Caco-2 (cell line): ENCODE data around the gene ZFAND2B. TPM values are rescaled to one million over a fixed set of nuclear protein-coding genes. Genes with fewer than 3 reads are reported as not detected.

ENCODE experiments used
- BruUV-seq: library from RNA; stranded (reverse); fragments of 400-500 nt; replicated peaks from 2 replicates; lab custom pipeline; 2021; lab: Mats Ljungman, UMichigan
- CTCF ChIA-PET: fragments of 300-600 bp; sonication (Branson Sonifier 250); formaldehyde crosslinking; loops from one replicate; lab custom pipeline; 2022; ENCODE audit warnings: antibody characterized with exemption; lab: Charles Lee
- POLR2A ChIA-PET: fragments of 300-600 bp; sonication (Branson Sonifier 250); formaldehyde crosslinking; loops from one replicate; lab custom pipeline; 2022; ENCODE audit warnings: antibody characterized with exemption; lab: Charles Lee
- DNase-seq, 2 experiments: peaks; one replicate each; pipeline versions ENCODE4 v3.0.0 to v3.0.0-alpha.2; 2020 to 2022
- H3K27me3 ChIP-seq: replicated peaks from 2 replicates; pipeline ENCODE4 v1.6.0; 2011; ENCODE audit warnings: low read length; ENCODE audit not compliant: control insufficient read depth, insufficient read depth
- H3K36me3 ChIP-seq: 2 replicates; pipeline ENCODE4 v1.5.1; 2011; ENCODE audit warnings: low read length; ENCODE audit not compliant: control insufficient read depth, insufficient read depth
- H3K4me1 ChIP-seq: fragments of 250-450 bp; sonication (Bioruptor Pico); 2 replicates; pipeline ENCODE4 v1.5.1; 2020; ENCODE audit warnings: mild to moderate bottlenecking
- H3K4me3 ChIP-seq: 2 replicates; pipeline ENCODE4 v1.5.1; 2011; ENCODE audit warnings: low read depth, mild to moderate bottlenecking, control low read depth, low read length
- H3K9me3 ChIP-seq: fragments of 250-450 bp; sonication (Bioruptor Pico); 2 replicates; pipeline ENCODE4 v1.5.1; 2020; ENCODE audit warnings: mild to moderate bottlenecking, moderate library complexity
- H3K27ac Mint-ChIP-seq: one replicate; pipeline ENCODE4 v1.8.0; 2022; ENCODE audit warnings: mixed read lengths; ENCODE audit not compliant: unreplicated experiment
- H3K27me3 Mint-ChIP-seq: one replicate; pipeline ENCODE4 v1.8.0; 2022; ENCODE audit warnings: mixed read lengths; ENCODE audit not compliant: insufficient read depth, unreplicated experiment
- H3K36me3 Mint-ChIP-seq: one replicate; pipeline ENCODE4 v1.8.0; 2022; ENCODE audit warnings: mild to moderate bottlenecking, mixed read lengths; ENCODE audit not compliant: insufficient read depth, unreplicated experiment
- H3K4me1 Mint-ChIP-seq: one replicate; pipeline ENCODE4 v1.8.0; 2022; ENCODE audit warnings: low read depth, mixed read lengths; ENCODE audit not compliant: unreplicated experiment
- H3K4me3 Mint-ChIP-seq: one replicate; pipeline ENCODE4 v1.8.0; 2022; ENCODE audit warnings: mild to moderate bottlenecking, moderate library complexity, mixed read lengths; ENCODE audit not compliant: unreplicated experiment
- H3K9me3 Mint-ChIP-seq: one replicate; pipeline ENCODE4 v1.8.0; 2022; ENCODE audit warnings: mixed read lengths; ENCODE audit not compliant: unreplicated experiment
- intact Hi-C: fragments of 100-400 bp; cut with micrococcal nuclease; formaldehyde crosslinking; loops from one replicate; pipeline ENCODE4 v1.10.0; 2022; ENCODE audit not compliant: unreplicated experiment
- total RNA-seq: library from RNA; stranded (reverse); gene quantifications from 2 replicates; pipeline ENCODE4 v1.2.3, GENCODE V29; 2022
- TF ChIP-seq, protein P1 (sequence below), 2 experiments: fragments of 200-600 bp in 1 of 2; IDR thresholded peaks; 1 replicate in 1 of 2; 2 replicates in 1 of 2; pipeline versions ENCODE4 v1.5.1 to v1.8.0; 2011 to 2022; ENCODE audit warnings: antibody characterized with exemption in 1 of 2, control low read depth in 1 of 2, inconsistent platforms in 1 of 2, low read depth in 1 of 2, low read length in 1 of 2, mild to moderate bottlenecking in 1 of 2, moderate library complexity in 1 of 2; ENCODE audit not compliant: insufficient read depth in 1 of 2, severe bottlenecking in 1 of 2, unreplicated experiment in 1 of 2

Gene ZFAND2B
- total RNA-seq, 1 experiment from 2014 or later: 41.8 TPM

- H3K4me1 ChIP-seq: 0 out of 2 replicates have a peak, but pooled peaks cover 5% of the 10 kb centered on the region
- ChIA-PET CTCF (no interaction called here), POLR2A (no interaction called here)
- H3K9me3 ChIP-seq: no peaks in the 10 kb centered on the region
- peaks cover 3% of the 10 kb centered on the region; the same call in 1 of the 2 replicates for H3K36me3 ChIP-seq
- no peaks in the 10 kb centered on the region for H3K4me1 Mint-ChIP-seq
- BruUV-seq: no TSS peak
- TF ChIP-seq, protein P1, sequence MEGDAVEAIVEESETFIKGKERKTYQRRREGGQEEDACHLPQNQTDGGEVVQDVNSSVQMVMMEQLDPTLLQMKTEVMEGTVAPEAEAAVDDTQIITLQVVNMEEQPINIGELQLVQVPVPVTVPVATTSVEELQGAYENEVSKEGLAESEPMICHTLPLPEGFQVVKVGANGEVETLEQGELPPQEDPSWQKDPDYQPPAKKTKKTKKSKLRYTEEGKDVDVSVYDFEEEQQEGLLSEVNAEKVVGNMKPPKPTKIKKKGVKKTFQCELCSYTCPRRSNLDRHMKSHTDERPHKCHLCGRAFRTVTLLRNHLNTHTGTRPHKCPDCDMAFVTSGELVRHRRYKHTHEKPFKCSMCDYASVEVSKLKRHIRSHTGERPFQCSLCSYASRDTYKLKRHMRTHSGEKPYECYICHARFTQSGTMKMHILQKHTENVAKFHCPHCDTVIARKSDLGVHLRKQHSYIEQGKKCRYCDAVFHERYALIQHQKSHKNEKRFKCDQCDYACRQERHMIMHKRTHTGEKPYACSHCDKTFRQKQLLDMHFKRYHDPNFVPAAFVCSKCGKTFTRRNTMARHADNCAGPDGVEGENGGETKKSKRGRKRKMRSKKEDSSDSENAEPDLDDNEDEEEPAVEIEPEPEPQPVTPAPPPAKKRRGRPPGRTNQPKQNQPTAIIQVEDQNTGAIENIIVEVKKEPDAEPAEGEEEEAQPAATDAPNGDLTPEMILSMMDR (IDR thresholded peaks at IDR 0.05; ENCODE audit: insufficient read depth in 1 of 2, low read depth in 1 of 2, low read length in 1 of 2, severe bottlenecking in 1 of 2, unreplicated experiment in 1 of 2): no peak
- H3K4me3 ChIP-seq: no peak overlapping the region
- peaks cover 38% of the 10 kb centered on the region for H3K36me3 Mint-ChIP-seq
- intact Hi-C loops: no loop called here
- no peak overlapping the region for H3K4me3 Mint-ChIP-seq
- no peak for DNase-seq
- H3K9me3 Mint-ChIP-seq: no peaks in the 10 kb centered on the region
- no peaks in the 10 kb centered on the region for H3K27me3 Mint-ChIP-seq
- H3K27me3 ChIP-seq: no peaks in the 10 kb centered on the region
- no peak overlapping the region for H3K27ac Mint-ChIP-seq
These were observed 17.4 kb downstream of the ZFAND2B start for GRCh38 chr2:219223831-219224610.

GRCh38 chr2:219225350-219225749, 18.8 kb downstream of the ZFAND2B start:
- Mint-ChIP-seq H3K4me1 (no peaks in the 10 kb centered on the region), H3K27ac (no peak overlapping the region), H3K9me3 (no peaks in the 10 kb centered on the region), H3K4me3 (no peak overlapping the region), H3K27me3 (no peaks in the 10 kb centered on the region), H3K36me3 (peaks cover 46% of the 10 kb centered on the region)
- no peak for DNase-seq
- peaks cover 3% of the 10 kb centered on the region; the same call in 1 of the 2 replicates for H3K36me3 ChIP-seq
- TF ChIP-seq, protein P1 (IDR thresholded peaks at IDR 0.05; ENCODE audit: insufficient read depth in 1 of 2, low read depth in 1 of 2, low read length in 1 of 2, severe bottlenecking in 1 of 2, unreplicated experiment in 1 of 2): no peak
- no TSS peak for BruUV-seq
- intact Hi-C loops: no loop called here
- no peaks in the 10 kb centered on the region for H3K27me3 ChIP-seq
- no peaks in the 10 kb centered on the region for H3K4me1 ChIP-seq
- H3K4me3 ChIP-seq: no peak overlapping the region
- ChIA-PET POLR2A (no interaction called here), CTCF (no interaction called here)
- no peaks in the 10 kb centered on the region for H3K9me3 ChIP-seq

GRCh38 chr2:219228041-219228910, 21.7 kb downstream of the ZFAND2B start:
- POLR2A ChIA-PET: interaction anchor here (1.6 to 1.7 kb wide), 3 partner anchors 10 to 51 kb away, joined by 6 to 27 read pairs (median 11); partner anchors contain the start of genes ABCB6, DNAJB2, GLB1L and STK16
- H3K4me3 Mint-ChIP-seq: peak overlapping the region; percentile 100
- DNase-seq: no peak
- Histone ChIP-seq H3K36me3 (peaks cover 8% of the 10 kb centered on the region), H3K27me3 (no peaks in the 10 kb centered on the region), H3K9me3 (no peaks in the 10 kb centered on the region), H3K4me1 (0 out of 2 replicates have a peak, but pooled peaks cover 4% of the 10 kb centered on the region), H3K4me3 (peak overlapping the region; percentile 69)
- intact Hi-C loops: no loop called here
- peaks cover 43% of the 10 kb centered on the region for H3K36me3 Mint-ChIP-seq
- CTCF ChIA-PET: no interaction called here
- no peaks in the 10 kb centered on the region for H3K4me1 Mint-ChIP-seq
- no TSS peak for BruUV-seq
- TF ChIP-seq, protein P1 (IDR thresholded peaks at IDR 0.05; ENCODE audit: insufficient read depth in 1 of 2, low read depth in 1 of 2, low read length in 1 of 2, severe bottlenecking in 1 of 2, unreplicated experiment in 1 of 2): no peak
- no peaks in the 10 kb centered on the region for H3K9me3 Mint-ChIP-seq
- H3K27ac Mint-ChIP-seq: peak overlapping the region; percentile 100
- H3K27me3 Mint-ChIP-seq: no peaks in the 10 kb centered on the region
